Smooth muscle cell of the brain vasculature (primary cell): ENCODE measurements around the gene FNDC3A.
"Not testable (repeated sequence)": the region's sequence is repeated elsewhere in the genome, so short reads cannot be mapped to it uniquely, and the experiment has no call there.

Source experiments
- DNase-seq: peaks from one replicate; pipeline ENCODE4 v3.0.0-alpha.2; 2012; ENCODE audit warnings: low read depth, low spot score

The FNDC3A gene

DNA sequence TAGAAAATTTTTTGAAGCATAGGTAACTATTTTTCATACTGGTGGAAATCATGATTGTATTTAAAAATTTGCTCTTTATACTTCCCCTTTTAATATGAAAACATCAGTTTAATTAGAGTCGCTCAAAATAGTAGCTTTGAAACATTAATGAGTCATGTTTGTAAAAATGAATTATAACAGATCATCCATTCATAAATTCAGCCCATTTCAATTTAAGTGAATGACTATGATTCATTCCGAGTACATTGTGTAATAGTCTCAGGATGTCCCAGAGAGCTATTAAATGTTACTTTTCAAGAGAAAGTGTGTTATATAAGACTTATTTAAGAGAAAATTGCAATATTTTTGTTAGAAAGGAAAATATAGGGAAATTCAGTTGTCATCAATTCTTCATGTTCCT lies 111.0 kb downstream of the FNDC3A start:
- no peak for DNase-seq

DNA sequence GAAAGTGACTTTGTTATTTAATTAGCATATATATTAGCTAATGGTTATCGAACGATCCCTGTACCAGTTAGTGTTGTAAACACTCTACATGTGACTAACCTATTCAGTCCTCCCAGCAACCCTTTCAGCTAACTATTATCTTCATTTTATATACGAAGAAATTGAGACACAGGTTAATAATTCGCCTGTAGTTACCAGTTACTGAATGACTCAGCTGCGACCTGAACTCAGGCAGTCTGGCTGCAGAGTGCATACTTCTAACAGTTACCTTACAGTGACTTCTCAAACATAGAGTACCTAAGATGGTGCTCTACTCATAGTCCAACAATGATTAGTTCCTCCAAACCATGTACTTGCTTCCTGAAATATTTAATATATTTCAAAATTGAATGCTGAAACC lies 117.7 kb downstream of the FNDC3A start:
- DNase-seq, result no peak

DNA sequence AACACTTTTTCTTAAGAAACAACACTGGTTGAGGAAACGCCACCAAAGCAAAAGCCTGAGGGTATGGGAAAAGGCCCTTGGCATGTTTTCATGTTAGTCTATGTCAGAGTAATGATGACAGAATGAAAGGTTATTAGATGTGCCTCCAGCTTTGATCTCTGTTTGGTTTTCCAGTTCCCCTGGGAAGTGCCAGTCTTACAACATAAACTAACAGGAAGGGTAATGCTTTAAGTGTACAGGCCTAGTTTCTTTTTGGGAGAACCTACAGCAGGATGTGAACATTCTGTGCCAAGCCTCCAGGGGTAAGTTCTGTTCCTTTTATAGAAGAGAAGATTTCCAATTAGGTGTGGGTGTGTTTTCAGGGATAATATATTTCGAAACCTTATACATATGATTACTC lies 121.7 kb downstream of the FNDC3A start:
- DNase-seq, result peak; percentile 67

DNA sequence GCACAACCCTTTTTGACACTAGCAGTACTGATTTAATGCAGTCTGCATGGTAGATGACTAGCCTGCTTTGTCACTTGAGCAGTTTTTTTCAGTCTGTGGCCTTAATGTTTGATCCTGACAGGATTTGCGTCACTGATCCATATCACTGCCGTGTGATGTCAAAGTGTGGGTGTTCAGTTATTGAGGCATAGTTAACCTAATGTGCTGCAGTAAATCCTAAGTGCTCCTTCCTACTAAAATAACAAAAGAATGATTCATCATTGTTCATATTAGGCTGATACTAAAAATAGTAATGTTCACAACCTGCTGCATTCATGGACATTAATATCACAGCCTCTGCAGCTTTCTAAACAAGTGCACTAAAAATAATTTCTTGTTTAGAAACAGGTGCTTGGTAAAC lies 122.5 kb downstream of the FNDC3A start:
- DNase-seq, result peak; percentile 35

DNA sequence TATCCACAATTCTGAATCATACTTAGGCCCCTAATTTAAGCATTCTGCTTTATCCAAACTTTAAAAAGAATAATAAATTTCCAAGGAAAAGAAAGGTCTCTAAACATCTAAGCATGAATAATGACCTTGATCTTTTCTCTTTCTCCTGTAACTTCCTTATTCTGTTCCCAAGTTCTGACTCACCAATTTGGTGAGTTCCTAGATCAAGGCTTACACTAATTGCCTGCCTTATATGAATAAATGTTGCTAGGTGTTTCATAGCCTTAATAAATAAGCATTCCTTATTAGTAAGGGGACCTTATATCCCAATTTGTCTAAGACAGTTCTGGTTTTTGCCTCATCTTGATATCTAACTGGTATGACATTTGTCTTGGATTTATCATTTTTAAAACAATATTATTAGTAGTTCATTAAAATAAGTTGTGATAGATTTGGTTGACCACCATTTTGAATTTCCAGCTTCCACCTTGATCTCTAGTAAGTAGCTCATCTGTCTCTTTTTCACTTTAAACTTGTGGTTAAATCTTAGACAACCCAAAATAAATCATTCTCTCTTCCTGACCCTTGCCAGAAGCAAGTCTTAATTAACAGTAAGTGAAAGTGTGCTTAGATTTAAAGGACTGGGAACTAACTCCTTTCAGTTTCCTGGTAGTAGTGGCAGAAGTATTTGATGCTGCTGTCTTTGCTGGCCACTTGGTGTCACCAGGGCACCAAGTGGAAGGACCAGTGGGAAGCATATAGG lies 123.2 kb downstream of the FNDC3A start:
- DNase-seq, result no peak

DNA sequence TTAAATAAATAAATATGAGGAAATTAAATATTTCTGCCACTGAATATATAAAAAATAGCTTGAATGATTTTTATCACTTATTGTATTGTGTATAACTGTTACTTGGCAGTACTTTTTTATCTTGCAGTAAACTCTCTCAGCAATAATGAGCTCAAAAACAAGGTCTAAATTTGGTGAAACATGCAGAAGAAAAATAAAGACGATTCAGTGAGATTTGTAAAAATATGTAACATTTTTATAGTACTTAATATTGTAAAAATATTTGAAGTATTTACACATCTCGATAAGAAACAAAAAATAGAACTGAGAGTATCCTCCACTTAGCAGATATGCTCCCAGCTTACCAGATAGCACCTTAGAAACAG lies 123.8 kb downstream of the FNDC3A start:
- DNase-seq, result no peak

DNA sequence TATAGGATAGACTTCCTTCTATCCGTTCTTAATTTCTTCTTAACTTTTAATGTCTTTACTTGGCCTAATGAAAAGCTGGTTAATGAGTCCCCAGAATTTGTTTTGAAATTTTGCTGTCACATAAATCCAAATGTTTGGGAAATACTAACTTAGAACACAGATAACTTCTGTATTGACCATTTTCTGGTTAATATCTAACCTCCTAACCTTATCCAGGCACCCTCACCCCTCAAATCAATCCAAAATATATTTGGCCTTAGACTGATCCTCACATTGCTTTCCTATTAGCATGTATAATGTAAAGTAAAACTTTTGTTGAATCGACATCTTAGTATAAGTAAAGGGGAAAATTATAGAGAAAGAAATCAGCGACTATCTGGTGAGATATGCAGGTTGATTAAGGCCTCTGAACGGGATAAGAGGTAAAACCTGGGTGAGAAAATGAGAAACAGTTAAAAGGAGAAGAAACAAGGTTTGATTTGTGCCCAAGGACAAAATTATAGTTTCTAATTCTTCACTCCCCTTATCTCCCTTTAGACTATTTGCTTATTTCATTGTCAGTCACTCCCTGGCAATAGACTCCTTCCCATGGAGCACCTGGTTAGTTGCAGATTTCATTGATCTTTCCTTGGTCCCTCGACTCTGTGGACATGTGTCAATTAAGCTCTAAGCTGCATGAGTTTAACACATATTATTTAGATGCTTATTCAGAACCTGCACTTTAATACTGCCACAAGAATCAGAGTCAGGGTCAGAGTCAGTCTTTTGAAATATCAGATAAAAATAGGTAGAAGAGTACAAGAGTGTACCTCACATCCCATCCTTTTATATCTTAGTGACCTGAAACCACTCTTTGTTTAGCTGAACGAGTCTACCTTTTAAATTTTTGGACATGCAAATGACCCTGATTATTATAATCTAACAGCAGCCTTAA lies 125.2 kb downstream of the FNDC3A start:
- DNase-seq, result no peak

DNA sequence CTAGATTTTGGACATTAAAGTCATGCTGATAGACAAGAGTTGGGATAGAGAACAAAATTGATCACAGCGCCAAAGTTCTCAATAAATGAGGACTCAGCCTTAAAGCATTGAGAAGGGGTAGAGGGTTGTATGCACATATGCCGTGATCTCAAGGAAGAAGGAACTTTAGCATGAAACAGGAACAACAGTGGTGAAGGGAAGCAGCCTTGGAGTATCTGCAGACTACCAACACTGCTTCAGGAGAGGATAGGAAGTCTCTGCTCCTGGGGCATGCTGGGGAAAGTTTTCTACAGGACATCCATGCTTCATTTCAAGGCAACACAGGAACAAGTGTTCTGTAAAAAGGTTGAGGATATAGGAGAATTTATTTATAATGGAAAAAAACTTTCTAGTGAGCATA lies 132.5 kb downstream of the FNDC3A start:
- no peak for DNase-seq

DNA sequence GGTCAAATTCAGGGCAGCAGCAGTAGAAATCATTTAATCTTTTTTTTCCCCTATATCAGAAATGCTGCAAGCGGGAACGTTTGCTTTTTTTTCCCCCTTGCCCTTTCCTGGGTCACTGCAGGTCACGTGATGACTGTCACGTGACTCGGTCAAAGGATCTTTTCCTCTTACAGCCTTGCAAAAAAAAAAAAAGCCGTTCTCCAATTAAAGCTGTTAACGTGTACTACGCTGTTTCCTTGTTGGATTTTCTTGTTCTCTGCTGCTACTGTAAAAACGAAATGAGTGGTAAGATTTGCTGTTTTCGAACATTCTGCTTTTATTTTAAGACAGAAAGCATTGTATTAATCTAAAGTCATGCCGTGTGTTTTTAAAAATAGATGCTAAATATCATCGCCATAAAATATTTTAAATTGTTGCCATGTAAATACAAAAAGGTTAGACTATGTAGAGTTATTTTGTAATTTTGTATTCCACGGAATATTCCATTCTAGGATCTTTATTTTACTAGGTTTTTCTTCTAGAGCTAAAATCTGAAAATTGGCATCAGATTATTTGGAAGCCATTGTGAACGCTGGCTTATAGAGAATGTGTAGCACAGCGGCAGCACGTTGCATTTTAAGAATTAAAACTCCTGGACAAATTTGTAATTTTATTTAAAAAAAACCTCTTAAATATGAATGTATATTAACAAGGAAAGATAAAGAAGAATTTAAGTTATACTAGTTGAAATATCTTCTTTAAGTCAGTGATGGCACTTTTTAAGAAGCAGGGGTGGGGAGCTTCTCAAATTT lies 134.6 kb downstream of the FNDC3A start:
- peak; percentile 82 for DNase-seq

DNA sequence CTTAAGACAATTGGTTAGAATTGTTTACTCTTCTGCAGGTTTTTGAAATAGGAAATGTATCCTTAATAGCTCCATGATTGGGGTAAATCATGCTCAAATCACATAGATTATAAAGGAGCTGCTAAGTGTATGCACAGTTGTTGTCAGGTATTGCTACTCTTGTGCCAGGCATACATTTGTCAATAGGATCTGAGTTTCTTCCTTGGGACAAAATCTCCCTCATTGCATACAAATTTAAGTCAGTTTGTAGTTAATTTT lies 135.1 kb downstream of the FNDC3A start:
- no peak for DNase-seq

DNA sequence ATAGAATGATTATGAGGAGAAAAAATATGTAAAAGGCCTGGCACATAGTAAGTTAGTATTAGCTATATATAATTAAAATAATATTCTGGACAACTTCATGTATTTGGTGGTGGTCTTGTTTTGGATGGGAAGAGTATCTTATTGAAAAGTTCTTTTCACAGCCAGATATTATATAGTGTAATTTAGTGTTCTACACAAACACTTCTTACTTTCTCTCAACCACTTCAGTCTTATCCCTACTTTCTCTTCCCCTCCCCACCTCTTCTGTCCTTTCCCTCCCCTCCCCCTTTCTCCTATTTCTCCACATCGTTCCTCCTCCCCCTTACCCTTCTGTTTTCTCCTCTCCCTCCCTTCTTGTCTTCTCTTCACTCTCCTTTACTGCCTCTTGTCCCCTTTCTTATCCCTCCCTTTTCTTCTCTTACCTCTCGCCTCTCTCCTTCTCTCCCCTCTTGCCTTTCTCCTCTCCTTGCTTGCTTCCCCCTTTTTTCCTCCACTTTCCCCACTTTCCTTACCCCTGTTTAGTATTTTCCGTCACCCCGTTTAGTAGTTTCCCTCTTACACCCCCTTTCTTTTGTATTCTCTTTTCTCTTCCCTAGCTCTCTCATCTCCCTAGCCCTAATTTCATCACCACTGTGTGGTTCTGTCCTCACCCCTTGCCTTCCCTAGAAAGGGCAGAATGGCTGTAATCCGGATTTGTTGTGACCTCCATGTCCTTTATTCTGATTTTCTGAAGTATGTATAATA lies 137.2 kb downstream of the FNDC3A start:
- no peak for DNase-seq

DNA sequence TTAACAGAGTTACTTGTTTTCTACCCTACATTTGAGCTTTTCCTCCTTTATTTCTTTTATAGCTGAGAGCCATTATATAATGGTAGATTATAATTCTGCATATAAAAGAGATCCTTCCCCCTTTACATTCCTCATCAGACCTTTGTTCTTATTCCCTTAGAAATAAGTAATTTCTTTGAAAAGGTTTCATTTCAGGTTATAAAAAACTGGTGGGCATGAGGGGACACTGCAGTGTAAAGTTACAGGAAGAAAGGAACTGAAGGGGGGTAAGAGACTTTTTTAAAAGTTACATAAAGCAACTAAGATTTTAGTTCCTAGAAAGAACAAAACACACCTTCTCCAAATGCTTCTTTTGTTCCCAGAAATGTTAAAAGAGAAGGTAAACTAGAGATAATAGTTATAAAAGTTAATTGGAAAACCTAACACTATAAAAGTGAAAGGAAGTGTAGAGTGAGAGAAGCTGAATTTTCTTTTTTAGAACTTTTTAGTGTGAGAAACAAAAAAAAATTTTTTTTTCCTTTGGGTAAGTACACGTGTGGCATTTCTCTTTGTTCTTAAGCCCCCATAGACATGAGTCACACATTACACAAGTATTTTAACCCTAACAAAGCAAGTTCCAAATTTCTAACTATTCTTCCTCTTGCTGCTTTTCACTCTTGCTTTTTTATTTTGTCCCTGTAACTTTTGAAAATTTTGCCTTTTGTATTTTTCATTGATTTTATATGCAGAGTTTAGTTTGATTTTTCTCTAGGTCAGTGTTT lies 138.0 kb downstream of the FNDC3A start:
- no peak for DNase-seq

DNA sequence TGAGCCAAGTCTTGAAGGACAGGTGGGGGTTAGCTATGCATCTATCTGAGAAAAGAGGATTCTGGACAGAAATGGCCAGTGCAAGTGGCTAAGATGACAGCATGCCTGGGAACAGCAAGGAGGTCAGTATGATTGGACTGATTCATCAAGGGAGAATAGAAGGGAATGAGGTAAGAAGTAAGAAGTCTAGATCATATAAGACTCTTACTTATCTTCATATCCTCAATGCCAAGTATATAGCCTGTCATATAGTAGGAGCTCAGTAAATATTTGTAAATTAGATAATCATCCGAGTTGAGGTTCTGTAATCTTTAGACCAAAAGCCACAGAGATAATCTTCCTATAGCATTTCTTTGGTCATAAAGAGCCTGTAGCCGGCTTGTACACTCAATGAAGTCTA lies 141.2 kb downstream of the FNDC3A start:
- no peak for DNase-seq

DNA sequence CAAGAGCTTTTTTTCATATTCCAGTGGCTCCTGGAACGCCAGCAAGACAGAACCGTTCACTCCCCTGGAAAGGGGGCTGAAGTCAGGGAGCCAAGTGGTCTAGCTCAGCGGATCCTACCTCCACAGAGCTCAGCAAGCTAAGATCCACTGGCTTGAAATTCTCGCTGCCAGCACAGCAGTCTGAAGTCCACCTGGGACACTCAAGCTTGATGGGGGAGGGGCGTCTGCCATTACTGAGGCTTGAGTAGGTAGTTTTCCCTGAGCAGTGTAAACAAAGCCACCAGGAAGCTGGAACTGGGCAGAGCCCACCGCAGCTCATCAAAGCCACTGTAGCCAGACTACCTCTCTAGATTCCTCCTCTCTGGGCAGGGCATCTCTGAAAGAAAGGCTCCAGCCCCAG lies 142.7 kb downstream of the FNDC3A start:
- DNase-seq, result not testable (repeated sequence)

DNA sequence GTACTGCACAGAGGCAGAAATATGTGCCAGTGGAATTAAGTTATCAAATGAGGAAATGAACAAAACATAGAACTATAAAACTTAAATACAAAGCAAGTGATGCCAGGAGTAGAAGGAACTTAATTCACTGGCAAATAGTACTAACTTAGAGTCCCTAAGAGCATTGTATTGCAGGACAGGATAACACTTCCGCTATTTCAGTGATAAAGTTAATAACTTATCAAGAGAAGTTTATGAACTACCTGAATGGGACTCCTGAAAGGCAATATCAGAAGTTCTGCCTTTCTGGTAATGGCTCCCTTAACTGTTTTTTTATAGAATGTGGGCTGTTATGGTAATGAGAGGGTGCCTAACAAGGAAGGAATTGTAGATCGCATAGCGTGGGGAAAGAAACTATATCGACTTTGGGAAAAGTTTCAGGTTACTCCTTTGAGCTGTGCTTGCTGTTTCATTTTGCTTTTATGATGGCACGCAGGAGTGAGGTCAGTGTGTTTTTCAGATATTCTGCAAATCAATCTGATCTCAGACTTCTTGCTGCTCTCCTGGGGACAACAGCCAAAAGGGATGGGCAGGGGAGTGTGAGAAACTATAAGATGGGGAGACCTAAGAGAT lies 149.1 kb downstream of the FNDC3A start:
- no peak for DNase-seq

DNA sequence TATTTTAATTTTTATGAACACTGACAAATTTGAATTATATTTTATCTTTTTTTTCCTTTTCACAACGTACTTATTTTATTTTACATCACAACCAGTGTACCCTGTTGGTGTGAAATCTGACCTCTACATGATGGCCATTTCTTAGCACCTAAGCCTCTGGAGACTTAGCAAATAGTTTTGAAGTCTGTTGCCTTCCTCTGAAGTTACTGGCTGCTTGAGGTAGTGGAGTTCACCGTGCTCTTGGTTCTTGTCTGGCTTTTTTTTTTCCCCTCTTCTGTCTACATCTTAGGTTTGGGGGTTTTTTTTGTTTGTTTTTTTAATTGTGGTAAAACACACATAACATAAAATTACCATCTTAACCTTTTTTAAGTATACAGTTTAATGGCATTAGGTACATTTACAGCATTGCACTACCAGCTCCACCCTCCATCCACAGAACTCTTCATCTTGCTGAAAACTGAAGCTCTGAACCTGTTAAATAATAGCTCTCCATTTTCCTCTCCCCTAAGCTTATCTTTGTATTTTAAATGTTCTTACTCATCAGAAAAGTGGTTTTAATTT lies 150.3 kb downstream of the FNDC3A start:
- DNase-seq, result no peak

DNA sequence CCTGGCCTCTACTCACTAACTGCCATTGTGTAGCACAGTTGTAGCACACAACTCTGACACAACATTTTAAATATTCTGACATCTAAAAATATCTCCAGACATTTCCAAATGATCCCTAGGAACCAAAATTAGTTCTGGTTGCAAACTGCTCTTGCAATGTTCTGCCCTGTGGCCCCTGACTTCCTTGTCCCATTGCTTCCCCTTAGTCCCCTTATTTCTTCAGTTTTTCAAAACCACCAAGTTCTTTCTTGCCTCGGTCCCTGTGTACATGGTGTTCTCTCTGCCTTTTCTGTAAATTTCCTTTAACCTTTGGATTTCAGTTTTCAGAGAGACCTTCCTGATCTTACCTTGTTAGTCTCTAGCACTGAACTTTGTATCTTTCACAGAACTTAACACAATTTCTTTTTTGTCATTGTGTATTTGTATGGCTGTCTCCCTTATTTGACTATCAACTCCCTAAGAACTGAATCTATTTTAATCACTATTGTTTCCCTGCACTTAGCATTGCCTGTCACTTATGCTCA lies 156.8 kb downstream of the FNDC3A start:
- DNase-seq, result no peak

DNA sequence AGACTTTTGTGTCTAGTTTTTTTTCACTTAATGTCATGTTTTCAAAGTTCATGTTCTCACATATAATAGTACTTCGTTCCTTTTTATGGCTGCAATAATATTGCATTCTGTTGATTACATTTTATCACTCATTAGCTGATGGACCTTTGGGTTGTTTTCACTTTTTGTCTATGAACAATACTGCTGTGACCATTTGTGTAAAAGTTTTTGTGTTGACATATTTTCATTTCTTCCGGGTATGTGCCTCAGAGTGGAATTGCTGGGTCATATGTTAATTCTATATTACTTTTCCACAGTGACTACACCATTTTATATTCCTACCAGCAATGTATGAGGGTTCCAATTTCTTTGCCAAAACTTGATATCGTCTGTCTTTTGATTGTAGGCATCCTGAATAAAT lies 158.6 kb downstream of the FNDC3A start:
- no peak for DNase-seq

DNA sequence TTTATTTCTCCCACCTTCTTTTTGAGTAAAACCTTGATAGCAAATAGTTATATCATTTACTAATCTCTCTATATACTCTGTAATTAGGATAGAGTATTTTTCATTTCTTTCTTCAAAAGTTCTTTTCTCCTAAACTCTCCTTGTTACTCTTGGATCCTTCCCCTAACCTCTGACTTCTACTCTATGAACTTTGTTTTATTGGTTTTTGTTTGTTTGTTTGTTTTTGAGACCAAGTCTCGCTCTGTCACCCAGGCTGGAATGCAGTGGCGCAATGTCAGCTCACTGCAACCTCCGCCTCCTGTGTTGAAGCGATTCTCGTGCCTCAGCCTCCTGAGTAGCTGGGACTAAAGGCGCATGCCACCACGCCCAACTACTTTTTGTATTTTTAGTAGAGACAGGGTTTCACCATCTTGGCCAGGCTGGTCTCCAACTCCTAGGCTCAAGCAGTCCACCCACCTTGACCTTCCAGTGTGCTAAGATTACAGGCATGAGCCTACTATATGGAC lies 161.5 kb downstream of the FNDC3A start:
- DNase-seq, result not testable (repeated sequence)
